C4-2B (cell line): ENCODE measurements around the gene EP300.

ENCODE experiments used
- ZFX ChIP-seq: fragments of 450-650 bp; IDR thresholded peaks from 2 replicates; pipeline ENCODE4 v1.6.1; 2017
- TF ChIP-seq, protein P1 (sequence below): fragments of 450-650 bp; conservative IDR thresholded peaks from 2 replicates; pipeline ENCODE4 v1.5.1; 2017; ENCODE audit warnings: mild to moderate bottlenecking

DNA sequence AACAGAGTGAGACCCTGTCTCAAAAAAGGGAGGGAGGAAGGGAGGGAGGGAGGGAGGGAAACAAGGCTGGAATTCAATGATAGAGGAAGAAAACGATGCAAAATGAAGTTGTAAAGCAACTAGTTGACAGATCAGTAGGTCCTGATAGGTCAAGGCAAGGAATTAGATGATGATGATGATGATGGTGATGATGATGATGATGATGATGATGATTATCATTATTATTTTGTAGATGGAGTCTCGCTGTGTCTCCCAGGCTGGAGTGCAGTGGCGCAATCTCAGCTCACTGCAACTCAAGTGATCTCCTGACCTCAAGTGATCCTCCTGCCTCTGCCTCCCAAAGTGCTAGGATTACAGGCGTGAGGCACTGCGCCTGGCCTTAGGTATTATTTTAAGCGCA, 101.4 kb downstream of the EP300 start:
- TF ChIP-seq, protein P1, sequence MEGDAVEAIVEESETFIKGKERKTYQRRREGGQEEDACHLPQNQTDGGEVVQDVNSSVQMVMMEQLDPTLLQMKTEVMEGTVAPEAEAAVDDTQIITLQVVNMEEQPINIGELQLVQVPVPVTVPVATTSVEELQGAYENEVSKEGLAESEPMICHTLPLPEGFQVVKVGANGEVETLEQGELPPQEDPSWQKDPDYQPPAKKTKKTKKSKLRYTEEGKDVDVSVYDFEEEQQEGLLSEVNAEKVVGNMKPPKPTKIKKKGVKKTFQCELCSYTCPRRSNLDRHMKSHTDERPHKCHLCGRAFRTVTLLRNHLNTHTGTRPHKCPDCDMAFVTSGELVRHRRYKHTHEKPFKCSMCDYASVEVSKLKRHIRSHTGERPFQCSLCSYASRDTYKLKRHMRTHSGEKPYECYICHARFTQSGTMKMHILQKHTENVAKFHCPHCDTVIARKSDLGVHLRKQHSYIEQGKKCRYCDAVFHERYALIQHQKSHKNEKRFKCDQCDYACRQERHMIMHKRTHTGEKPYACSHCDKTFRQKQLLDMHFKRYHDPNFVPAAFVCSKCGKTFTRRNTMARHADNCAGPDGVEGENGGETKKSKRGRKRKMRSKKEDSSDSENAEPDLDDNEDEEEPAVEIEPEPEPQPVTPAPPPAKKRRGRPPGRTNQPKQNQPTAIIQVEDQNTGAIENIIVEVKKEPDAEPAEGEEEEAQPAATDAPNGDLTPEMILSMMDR = no peak
- TF ChIP-seq ZFX = no peak
